ENCODE results near the gene TLCD1. TPM values are rescaled to one million over a fixed set of nuclear protein-coding genes. Genes with fewer than 3 reads are reported as not detected.

Gene TLCD1
- total and polyA plus RNA-seq, 2 donors (not counting 3 experiments of a cell fraction or from before 2014, with no cell fraction given), result 2.6 to 6.8 TPM

- H3K4me3 ChIP-seq (replicated peaks in 1 of 3; ENCODE audit: insufficient read depth in 1 of 3, low read depth in 1 of 3, low read length in 3 of 3), result no peak overlapping the region
- H3K79me2 ChIP-seq (ENCODE audit: control insufficient read depth, insufficient read depth, low read length), result no peaks in the 10 kb centered on the region
- FAIRE-seq, result no peak
- no peaks in the 10 kb centered on the region for H4K20me1 ChIP-seq (replicated peaks; ENCODE audit: control insufficient read depth, extremely low read depth, insufficient read depth, low read length)
- H3K9me3 ChIP-seq (replicated peaks; ENCODE audit: control insufficient read depth, insufficient read depth, low read length), result no peaks in the 10 kb centered on the region
- no peak overlapping the region for H3K4me2 ChIP-seq (ENCODE audit: insufficient read depth, low read length)
- intact Hi-C loops (cut with micrococcal nuclease) (no loop called here), dilution Hi-C loops (cut with MboI; ENCODE audit: extremely low pct_ligation_motif_present, low sequenced_read_pairs) (no loop called here)
- no peak overlapping the region for H3K27ac ChIP-seq (ENCODE audit: insufficient read depth, low read depth, low read length)
- TF ChIP-seq GATA2 (IDR thresholded peaks at IDR 0.05; ENCODE audit: insufficient read depth, insufficient read length, low read depth, low read length) (no peak), POLR2A (IDR thresholded peaks at IDR 0.05; ENCODE audit: low read depth, low read length) (no peak), CTCF (IDR thresholded peaks at IDR 0.05; ENCODE audit: extremely low read depth in 1 of 2, insufficient read depth in 1 of 2, low read depth in 1 of 2, low read length in 2 of 2) (no peak), MAX (IDR thresholded peaks at IDR 0.05; ENCODE audit: insufficient read depth, insufficient read length) (no peak), POLR2AphosphoS5 (IDR thresholded peaks at IDR 0.05; ENCODE audit: insufficient read depth, low read depth, low read length) (no peak), MYC (IDR thresholded peaks at IDR 0.05; ENCODE audit: low read depth, low read length) (no peak), EZH2 (IDR thresholded peaks at IDR 0.05; ENCODE audit: borderline replicate concordance, low read depth, low read length, severe bottlenecking) (no peak), FOS (IDR thresholded peaks at IDR 0.05; ENCODE audit: borderline replicate concordance, insufficient read depth, low read length) (no peak), JUN (IDR thresholded peaks at IDR 0.05; ENCODE audit: borderline replicate concordance, insufficient read depth, insufficient read length, low read depth) (no peak)
- no TSS peak for BruUV-seq (replicated peaks)
- DNase-seq (ENCODE audit: low read depth, low spot score), result no peak
- CTCF ChIA-PET, result interaction anchor here (1.3 to 16.6 kb wide), 2 partner anchors 10 to 25 kb away, joined by 4 to 602 read pairs; partner anchors contain the start of genes NEK8 and TLCD1
- POLR2A ChIA-PET, result no interaction called here
- peaks cover 6% of the 10 kb centered on the region for H3K4me1 ChIP-seq (ENCODE audit: control insufficient read depth, extremely low read depth, insufficient read depth, low read length)
- no peak overlapping the region for H3K9ac ChIP-seq (replicated peaks; ENCODE audit: extremely low read depth, insufficient read depth, low read length)
- no peaks in the 10 kb centered on the region for H3K9me1 ChIP-seq (replicated peaks; ENCODE audit: control insufficient read depth, extremely low read depth, insufficient read depth, low read length)
- H3K36me3 ChIP-seq (ENCODE audit: control insufficient read depth in 2 of 2, extremely low read depth in 1 of 2, insufficient read depth in 2 of 2, low read length in 2 of 2), result no peaks in the 10 kb centered on the region
- no peak overlapping the region for H2AFZ ChIP-seq (ENCODE audit: low read depth, low read length)
- H3K27me3 ChIP-seq (ENCODE audit: control insufficient read depth in 2 of 2, insufficient read depth in 2 of 2, low read length in 2 of 2), result no peaks in the 10 kb centered on the region
Measured at GRCh38 chr17:28738680-28739384, 12.8 kb upstream of the TLCD1 start.
